ENCODE data around the gene SPOCK1. TPM values are rescaled to one million over a fixed set of nuclear protein-coding genes. Genes with fewer than 3 reads are reported as not detected.

Gene SPOCK1
- total and polyA plus RNA-seq, 4 donors: 0.48 to 4.5 (median 0.69) TPM

GRCh38 chr5:137096149-137097103 is 402.7 kb downstream of the SPOCK1 start:
- TF ChIP-seq CTCF (IDR thresholded peaks at IDR 0.05; ENCODE audit: control extremely low read depth, extremely low read depth): no peak
- no peak overlapping the region for H3K9ac ChIP-seq (ENCODE audit: insufficient read depth in 1 of 2, low read length in 2 of 2)
- WGBS, 2 donors: 86 to 90% methylated on average over 6 of the region's 6 CpGs
- peaks cover 0 to 3% (median 0%) of the 10 kb centered on the region in 5 donors for H3K4me1 ChIP-seq (ENCODE audit: control insufficient read depth in 5 of 5, insufficient read depth in 5 of 5, low read length in 5 of 5)
- H3K9me3 ChIP-seq (ENCODE audit: control insufficient read depth in 4 of 4, insufficient read depth in 3 of 4, low read length in 3 of 4): peaks cover 0 to 3% (median 0%) of the 10 kb centered on the region in 4 donors
- H3K36me3 ChIP-seq (ENCODE audit: control insufficient read depth in 4 of 4, insufficient read depth in 4 of 4, low read length in 4 of 4): no peaks in the 10 kb centered on the region
- peaks cover 0 to 8% (median 0%) of the 10 kb centered on the region in 3 donors for H3K27me3 ChIP-seq (ENCODE audit: control insufficient read depth in 3 of 3, insufficient read depth in 3 of 3, low read length in 2 of 3)
- H3K4me3 ChIP-seq: no peak overlapping the region
- H3K27ac ChIP-seq (ENCODE audit: low read depth in 1 of 2, low read length in 1 of 2): no peak overlapping the region
- no peak for DNase-seq
- ATAC-seq (ENCODE audit: insufficient read depth, low FRiP score): no peak

- Histone ChIP-seq H3K9me3 (ENCODE audit: control insufficient read depth in 4 of 4, insufficient read depth in 3 of 4, low read length in 3 of 4) (peaks cover 0 to 3% (median 0%) of the 10 kb centered on the region in 4 donors), H3K4me1 (ENCODE audit: control insufficient read depth in 5 of 5, insufficient read depth in 5 of 5, low read length in 5 of 5) (no peaks in the 10 kb centered on the region), H3K36me3 (ENCODE audit: control insufficient read depth in 4 of 4, insufficient read depth in 4 of 4, low read length in 4 of 4) (no peaks in the 10 kb centered on the region), H3K27me3 (ENCODE audit: control insufficient read depth in 3 of 3, insufficient read depth in 3 of 3, low read length in 2 of 3) (peaks cover 0 to 8% (median 0%) of the 10 kb centered on the region in 3 donors), H3K9ac (ENCODE audit: insufficient read depth in 1 of 2, low read length in 2 of 2) (no peak overlapping the region), H3K27ac (ENCODE audit: low read depth in 1 of 2, low read length in 1 of 2) (no peak overlapping the region), H3K4me3 (no peak overlapping the region)
- DNase-seq (no peak), ATAC-seq (ENCODE audit: insufficient read depth, low FRiP score) (no peak)
- no peak for TF ChIP-seq CTCF (IDR thresholded peaks at IDR 0.05; ENCODE audit: control extremely low read depth, extremely low read depth)
Observed at GRCh38 chr5:137095597-137095996, 403.5 kb downstream of the SPOCK1 start.

- Histone ChIP-seq H3K27ac (ENCODE audit: low read depth in 1 of 2, low read length in 1 of 2) (no peak overlapping the region), H3K4me1 (ENCODE audit: control insufficient read depth in 5 of 5, insufficient read depth in 5 of 5, low read length in 5 of 5) (no peaks in the 10 kb centered on the region), H3K36me3 (ENCODE audit: control insufficient read depth in 4 of 4, insufficient read depth in 4 of 4, low read length in 4 of 4) (no peaks in the 10 kb centered on the region), H3K27me3 (ENCODE audit: control insufficient read depth in 3 of 3, insufficient read depth in 3 of 3, low read length in 2 of 3) (peaks cover 0 to 5% (median 0%) of the 10 kb centered on the region in 3 donors), H3K9me3 (ENCODE audit: control insufficient read depth in 4 of 4, insufficient read depth in 3 of 4, low read length in 3 of 4) (no peaks in the 10 kb centered on the region), H3K9ac (ENCODE audit: insufficient read depth in 1 of 2, low read length in 2 of 2) (no peak overlapping the region), H3K4me3 (no peak overlapping the region)
- no peak for TF ChIP-seq CTCF (IDR thresholded peaks at IDR 0.05; ENCODE audit: control extremely low read depth, extremely low read depth)
- DNase-seq (no peak), ATAC-seq (ENCODE audit: insufficient read depth, low FRiP score) (no peak)
- 79 to 80% methylated on average over 3 of the region's 3 CpGs for WGBS, 2 donors
Observed at GRCh38 chr5:137092831-137093230, 406.3 kb downstream of the SPOCK1 start.
